ENCODE measurements around the gene UVRAG.

UVRAG gene

GRCh38 chr11:76157891-76158290, 342.9 kb downstream of the UVRAG start:
- DNase-seq = no peak

DNA sequence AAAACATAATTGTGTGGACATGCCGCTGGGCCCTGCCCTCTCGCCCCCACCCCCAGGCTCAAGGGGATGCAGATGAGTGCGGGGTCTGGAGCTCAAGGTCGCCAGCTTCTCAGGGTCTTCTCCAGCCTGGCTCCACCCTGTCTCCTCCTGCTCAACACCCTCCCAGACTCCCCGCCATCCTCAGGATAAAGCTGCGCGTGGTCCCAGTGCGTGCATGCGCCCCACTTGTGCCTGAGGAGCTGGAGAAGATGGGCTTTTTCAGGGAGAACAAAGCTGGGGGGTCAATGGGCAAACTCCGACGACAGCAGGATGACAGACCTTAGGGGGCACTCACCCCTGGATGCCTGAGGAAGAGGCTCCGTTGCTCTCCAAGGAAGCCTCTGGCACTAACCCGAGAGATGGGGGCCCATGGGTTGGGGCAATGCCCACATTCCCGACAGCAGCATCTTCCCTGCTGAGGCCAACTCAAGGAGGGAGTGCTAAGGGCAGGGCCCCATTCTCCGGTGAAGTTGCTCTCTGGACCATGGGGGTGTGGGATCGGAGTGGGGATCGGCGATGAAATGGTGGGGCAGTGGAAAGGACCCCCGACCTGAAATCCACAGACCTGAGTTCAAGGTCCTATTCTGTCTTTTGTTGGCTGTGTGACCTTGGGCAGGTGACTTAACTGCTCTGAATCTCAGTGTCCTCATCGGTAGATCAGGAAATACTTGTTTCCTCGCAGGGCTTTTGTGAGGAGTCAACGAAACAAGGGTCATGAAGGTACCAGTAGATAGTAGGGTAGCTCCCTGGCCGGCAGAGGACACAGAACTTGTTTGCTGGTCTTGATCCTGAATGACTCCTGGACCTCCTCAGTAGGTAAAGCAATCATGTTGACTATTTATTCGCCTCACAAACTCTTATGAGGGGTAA, 343.6 kb downstream of the UVRAG start:
- no peak for DNase-seq

GRCh38 chr11:76159303-76159937, 344.4 kb downstream of the UVRAG start:
- no peak for DNase-seq

GRCh38 chr11:76159983-76160661, 345.1 kb downstream of the UVRAG start:
- no peak for DNase-seq

- DNase-seq = no peak
Observed at GRCh38 chr11:76160856-76161255, 345.8 kb downstream of the UVRAG start.

DNA sequence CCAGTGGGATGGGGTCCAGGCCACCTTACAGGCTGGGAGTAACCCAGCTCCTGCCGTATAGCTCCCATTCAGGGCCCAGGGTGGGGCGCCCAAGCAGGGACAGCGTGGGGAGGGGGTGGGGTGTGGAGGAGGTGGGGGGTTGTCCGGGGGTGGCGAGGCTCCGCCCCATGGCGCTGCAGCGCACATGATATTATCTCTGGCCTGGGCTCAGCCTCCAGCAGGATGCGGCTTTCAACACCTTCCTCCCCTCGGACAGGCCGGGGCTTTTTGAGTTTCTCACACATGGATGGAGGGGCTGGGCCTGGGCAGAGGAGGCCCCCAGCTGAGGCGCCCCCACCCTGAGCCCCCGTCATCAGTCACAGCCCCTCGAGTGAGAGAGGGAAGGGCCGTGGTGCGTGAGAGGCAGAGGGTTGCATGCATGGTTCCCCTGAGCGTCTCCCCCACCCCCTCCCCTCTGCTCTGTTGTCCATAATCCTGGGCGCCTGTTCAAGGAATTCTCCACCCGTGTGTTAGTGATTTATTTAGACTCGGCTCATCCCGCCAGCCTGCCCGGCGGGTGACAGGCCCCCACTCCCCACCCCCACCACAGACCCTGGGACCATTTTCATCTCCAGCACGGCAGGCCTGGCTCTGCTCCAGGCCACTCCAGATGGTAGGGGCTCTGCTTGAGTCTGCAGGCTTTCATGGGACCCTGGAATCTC, 346.4 kb downstream of the UVRAG start:
- no peak for DNase-seq

DNA sequence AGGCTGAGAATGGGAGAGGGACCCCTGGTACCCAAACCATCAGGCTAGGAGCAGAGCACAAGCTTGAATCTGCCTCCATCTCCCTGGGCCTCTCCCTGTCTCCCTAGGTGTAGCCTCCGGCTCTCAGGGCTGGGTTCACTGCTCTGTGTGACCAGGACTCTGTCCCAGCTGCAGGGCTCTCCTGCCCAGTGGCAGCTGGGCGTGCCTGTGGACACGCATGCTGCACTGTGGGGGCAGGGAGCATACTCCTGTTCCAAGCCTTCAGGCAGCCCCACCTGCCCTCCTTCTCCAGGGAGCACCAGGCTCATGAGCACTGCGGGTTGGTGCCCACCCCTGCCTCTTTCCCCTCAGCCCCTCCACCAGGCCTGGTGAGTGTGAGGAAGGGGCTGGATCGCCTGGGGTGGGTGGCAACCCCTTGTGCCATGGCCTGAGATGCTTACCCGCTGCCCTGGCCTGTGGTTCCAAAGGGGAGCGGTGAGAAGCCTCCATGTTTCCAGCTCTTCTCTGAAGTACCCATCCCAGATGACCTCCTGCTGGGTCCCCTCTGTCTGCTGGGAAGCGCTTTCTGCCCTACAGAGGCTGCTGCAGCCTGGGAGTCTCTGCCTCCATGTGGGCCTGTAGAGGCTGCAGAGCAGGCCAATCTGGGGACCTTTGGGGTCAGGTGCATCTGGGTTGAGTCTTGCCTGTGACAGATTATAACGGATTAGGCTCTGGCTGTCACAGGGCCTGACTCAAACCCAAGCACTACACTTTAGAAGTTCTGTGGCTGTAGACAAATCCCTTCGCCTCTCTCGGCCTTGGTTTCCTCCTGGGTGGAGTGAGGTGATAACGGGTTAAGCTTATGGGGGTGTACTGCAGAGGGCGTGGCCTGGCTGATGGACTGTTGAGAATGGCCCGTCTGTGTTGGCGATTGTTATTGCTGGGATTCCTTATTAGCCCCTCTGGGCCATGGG, 347.6 kb downstream of the UVRAG start:
- no peak for DNase-seq

GRCh38 chr11:76163289-76163880, 348.4 kb downstream of the UVRAG start:
- DNase-seq = no peak

DNA sequence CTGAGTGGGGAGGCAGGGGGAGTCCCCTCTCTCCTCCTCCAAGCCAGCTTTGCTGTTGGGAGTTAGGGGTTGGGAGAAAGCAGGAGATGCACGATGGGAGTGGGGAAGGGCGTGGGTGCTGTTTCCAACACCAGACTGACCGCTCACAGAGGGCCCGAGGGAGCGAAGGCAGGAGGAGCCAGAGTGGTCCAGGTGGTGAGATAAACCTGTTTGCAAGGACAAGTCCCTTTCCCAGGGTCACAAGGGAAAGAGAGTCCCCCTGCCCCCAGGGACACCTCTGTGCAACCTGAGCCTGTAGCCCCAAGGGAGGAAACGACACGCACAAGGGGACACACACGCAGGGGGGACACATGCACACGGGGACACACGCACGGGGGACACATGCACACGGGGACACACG, 349.1 kb downstream of the UVRAG start:
- no peak for DNase-seq

GRCh38 chr11:76164861-76165751, 350.1 kb downstream of the UVRAG start:
- no peak for DNase-seq

- DNase-seq = no peak
Observed at GRCh38 chr11:76166314-76166713, 351.3 kb downstream of the UVRAG start.

DNA sequence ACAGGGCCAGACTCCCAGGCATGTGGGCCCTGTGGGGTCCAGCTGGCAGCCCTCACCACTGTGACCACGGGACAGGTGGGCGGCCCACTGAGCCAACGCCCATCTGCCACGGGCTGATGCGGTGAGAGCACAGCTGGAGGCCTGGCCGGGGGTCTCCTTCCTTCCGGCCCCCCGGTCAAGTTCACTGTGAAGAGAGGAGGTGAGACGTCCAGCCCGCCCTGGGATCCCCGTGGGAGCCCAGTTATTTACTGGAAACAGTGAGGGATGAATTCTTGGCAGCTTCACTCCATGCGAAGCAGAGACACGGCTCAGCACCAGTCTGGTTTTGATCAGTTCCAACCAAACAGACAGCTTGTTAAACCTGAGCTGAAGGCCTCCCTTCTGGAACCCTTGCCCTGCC, 352.6 kb downstream of the UVRAG start:
- DNase-seq = no peak

DNA sequence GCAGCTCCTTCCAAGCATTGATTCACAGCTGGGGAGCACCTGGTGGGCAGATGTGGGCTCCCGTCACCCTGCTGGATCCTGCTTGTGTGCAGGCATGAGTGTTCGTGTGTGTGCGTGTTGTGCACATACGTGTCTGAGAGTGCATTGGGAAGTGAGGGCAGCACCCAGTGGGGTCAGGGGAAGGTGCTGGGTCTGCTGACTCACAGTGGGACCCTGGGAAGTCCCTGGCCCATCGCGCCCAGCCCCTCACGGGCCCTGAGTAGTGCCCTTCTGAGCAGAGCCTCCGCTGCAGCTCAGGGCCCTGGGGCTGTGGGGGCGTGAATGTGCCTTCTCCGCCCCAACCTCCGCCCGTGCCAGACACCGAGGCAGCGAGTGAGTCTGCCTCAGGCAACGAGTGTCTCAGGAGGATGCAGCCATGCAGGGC, 354.5 kb downstream of the UVRAG start:
- DNase-seq = no peak

GRCh38 chr11:76170468-76170867, 355.5 kb downstream of the UVRAG start:
- no peak for DNase-seq

GRCh38 chr11:76172583-76172982, 357.6 kb downstream of the UVRAG start:
- DNase-seq = no peak

- DNase-seq = no peak
Observed at GRCh38 chr11:76173663-76174062, 358.7 kb downstream of the UVRAG start.

DNA sequence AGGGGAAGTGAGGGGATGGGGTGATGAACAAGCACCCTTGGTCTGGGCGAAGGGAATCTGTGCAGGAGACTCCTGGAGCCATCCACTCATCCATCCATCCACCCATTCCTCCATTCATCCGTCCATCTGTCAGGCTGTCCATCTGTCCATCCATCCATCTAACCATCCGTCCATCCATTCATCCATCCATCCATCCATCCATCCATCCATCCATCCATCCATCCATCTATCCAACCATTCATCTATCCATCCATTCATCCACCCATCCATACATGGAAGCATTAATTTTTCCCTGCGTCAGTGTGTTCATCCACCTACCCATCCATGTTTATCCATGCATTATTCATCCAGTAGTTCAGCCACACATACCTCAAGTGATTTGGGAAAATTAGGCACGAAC, 359.3 kb downstream of the UVRAG start:
- no peak for DNase-seq

DNA sequence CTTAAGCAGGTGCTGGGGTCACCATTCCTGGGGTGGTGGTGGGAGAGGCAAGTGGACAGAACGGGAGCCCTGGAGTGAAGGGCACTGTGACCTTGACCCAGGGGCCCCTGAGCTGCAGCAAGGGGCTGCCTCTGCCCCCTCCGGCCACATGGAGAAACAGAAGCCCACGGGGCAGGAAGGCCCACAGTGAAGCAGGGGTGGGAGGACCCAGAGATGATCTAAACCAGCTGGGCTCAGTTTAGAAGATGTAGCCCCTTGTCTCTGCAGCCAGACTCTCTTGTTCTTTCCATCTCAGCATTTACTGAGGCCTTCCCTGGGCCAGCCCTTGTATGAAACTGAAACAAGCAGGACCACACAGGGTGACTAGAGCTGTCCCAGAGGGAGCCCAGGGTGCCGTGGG, 360.8 kb downstream of the UVRAG start:
- DNase-seq = no peak

DNA sequence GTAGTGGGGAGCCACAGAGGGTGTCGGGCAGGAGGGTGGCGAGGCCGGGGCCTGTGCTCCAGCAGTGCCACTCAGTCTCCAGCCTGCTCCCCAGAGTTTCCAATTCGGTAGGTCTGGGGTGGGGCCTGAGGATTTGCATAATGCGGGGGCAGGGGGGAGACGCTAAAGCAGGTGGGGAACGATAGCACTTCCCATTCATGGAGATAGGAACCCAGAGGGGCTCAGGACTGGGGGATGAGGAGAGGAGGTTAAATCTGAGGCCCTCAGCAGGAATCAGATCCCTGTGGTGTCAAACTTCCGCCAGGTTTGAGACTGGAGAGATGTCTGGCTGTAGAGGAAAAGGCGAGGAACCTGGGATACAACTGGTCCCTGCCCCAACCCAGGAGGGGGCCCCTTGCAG, 361.5 kb downstream of the UVRAG start:
- no peak for DNase-seq

- DNase-seq = no peak
Observed at GRCh38 chr11:76177250-76177686, 362.3 kb downstream of the UVRAG start.

Data from CD4-positive, alpha-beta T cell treated with Interleukin-10 for 1 hour (primary cell).